ENCODE measurements around the gene DUSP9.

DNA sequence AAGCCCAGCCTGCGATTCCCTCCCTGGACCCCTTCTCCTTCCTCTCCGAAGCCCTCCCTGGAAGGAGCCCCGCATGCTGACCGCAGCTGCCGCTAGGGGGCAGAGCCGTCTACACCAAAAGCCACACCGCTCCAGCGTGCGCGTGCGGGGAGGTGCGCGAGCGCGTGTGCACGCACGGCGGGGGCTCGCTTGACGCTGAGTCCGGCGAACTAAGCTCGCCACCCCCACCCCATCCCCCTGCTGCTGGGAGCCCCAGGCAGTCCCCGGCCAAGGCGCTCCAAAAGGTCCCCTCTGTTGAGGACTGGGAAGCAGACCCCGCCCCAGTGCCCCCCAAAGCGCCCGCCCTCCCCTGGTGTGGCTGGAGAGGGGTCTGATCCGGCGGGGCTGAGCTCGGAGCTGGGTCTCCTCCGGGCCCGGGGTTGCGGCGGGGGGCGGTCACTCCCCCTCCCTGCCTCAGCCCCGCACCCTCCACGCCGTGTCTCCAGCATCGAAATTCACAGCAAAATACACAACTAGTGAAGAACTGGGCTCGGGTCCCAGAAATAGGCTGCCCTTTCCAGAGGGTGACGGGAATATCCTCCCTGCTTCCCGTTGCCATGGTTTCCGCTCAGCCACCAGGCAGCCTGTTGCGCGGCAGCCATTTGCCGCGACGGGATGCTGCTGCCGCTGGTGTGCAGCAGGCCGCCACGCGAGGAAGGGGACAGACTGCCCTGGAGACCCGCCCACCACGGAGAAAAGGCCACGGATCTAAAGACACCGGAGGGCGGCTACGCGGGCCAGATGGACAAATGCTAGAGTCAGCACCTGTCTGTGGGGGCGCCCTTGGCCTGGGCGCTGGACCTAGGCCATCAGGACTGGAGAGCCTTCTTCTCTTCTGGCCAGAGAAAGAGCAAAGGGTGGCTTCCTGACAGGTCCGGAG lies 36.8 kb upstream of the DUSP9 start:
- TF ChIP-seq, protein P1, sequence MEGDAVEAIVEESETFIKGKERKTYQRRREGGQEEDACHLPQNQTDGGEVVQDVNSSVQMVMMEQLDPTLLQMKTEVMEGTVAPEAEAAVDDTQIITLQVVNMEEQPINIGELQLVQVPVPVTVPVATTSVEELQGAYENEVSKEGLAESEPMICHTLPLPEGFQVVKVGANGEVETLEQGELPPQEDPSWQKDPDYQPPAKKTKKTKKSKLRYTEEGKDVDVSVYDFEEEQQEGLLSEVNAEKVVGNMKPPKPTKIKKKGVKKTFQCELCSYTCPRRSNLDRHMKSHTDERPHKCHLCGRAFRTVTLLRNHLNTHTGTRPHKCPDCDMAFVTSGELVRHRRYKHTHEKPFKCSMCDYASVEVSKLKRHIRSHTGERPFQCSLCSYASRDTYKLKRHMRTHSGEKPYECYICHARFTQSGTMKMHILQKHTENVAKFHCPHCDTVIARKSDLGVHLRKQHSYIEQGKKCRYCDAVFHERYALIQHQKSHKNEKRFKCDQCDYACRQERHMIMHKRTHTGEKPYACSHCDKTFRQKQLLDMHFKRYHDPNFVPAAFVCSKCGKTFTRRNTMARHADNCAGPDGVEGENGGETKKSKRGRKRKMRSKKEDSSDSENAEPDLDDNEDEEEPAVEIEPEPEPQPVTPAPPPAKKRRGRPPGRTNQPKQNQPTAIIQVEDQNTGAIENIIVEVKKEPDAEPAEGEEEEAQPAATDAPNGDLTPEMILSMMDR (IDR thresholded peaks at IDR 0.05; ENCODE audit: poor library complexity, severe bottlenecking) = peak; percentile 77
- TF ChIP-seq SMC3 (conservative IDR thresholded peaks at IDR 0.05; ENCODE audit: poor library complexity) = peak; percentile 72

All from neural cell (in vitro differentiated cells).